Measurements from ENCODE around the gene KCNE2. TPM values are rescaled to one million over a fixed set of nuclear protein-coding genes. Genes with fewer than 3 reads are reported as not detected.

The KCNE2 gene
- polyA plus RNA-seq, 3 donors, result 0.27 TPM; not detected in 2

GRCh38 chr21:34364921-34365320 is 1.1 kb downstream of the KCNE2 start:
- peaks cover 0 to 4% of the 10 kb centered on the region in 2 donors for H3K27me3 ChIP-seq (ENCODE audit: control insufficient read depth in 2 of 2, insufficient read depth in 2 of 2, low read length in 2 of 2)
- H3K4me1 ChIP-seq (ENCODE audit: control insufficient read depth in 1 of 2, insufficient read depth in 2 of 2, low read length in 2 of 2), result peaks cover 11 to 18% of the 10 kb centered on the region in 2 donors
- H3K9ac ChIP-seq (ENCODE audit: insufficient read depth, low read length, poor library complexity, severe bottlenecking), result no peak overlapping the region
- Mint-ChIP-seq H3K27ac (no peak overlapping the region), H3K27me3 (ENCODE audit: low read depth in 3 of 3) (peaks cover 0 to 10% (median 9%) of the 10 kb centered on the region in 3 donors), H3K9me3 (peaks cover 0 to 2% (median 0%) of the 10 kb centered on the region in 7 donors), H3K36me3 (no peaks in the 10 kb centered on the region), H3K4me1 (peaks cover 14% of the 10 kb centered on the region), H3K4me3 (no peak overlapping the region)
- no peak overlapping the region for H3K4me2 ChIP-seq (replicated peaks; ENCODE audit: extremely low read depth, low read length, poor library complexity, severe bottlenecking)
- no peak overlapping the region for H3K4me3 ChIP-seq (replicated peaks in 1 of 3; ENCODE audit: low read depth in 2 of 3, low read length in 3 of 3)
- TF ChIP-seq, protein P1, sequence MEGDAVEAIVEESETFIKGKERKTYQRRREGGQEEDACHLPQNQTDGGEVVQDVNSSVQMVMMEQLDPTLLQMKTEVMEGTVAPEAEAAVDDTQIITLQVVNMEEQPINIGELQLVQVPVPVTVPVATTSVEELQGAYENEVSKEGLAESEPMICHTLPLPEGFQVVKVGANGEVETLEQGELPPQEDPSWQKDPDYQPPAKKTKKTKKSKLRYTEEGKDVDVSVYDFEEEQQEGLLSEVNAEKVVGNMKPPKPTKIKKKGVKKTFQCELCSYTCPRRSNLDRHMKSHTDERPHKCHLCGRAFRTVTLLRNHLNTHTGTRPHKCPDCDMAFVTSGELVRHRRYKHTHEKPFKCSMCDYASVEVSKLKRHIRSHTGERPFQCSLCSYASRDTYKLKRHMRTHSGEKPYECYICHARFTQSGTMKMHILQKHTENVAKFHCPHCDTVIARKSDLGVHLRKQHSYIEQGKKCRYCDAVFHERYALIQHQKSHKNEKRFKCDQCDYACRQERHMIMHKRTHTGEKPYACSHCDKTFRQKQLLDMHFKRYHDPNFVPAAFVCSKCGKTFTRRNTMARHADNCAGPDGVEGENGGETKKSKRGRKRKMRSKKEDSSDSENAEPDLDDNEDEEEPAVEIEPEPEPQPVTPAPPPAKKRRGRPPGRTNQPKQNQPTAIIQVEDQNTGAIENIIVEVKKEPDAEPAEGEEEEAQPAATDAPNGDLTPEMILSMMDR (IDR thresholded peaks at IDR 0.05), result no peak
- no peaks in the 10 kb centered on the region for H3K79me2 ChIP-seq (ENCODE audit: insufficient read depth, low read length)
- DNase-seq, result no peak
- no peaks in the 10 kb centered on the region for H3K9me3 ChIP-seq (replicated peaks in 1 of 2; ENCODE audit: control insufficient read depth in 1 of 2, insufficient read depth in 1 of 2, low read length in 2 of 2)
- no peaks in the 10 kb centered on the region for H3K36me3 ChIP-seq (replicated peaks in 1 of 2; ENCODE audit: control insufficient read depth in 1 of 2, insufficient read depth in 2 of 2, low read length in 2 of 2)
- H2AFZ ChIP-seq (ENCODE audit: insufficient read depth, low read depth, low read length, poor library complexity, severe bottlenecking), result no peak overlapping the region
- H4K20me1 ChIP-seq (ENCODE audit: insufficient read depth, low read length), result no peaks in the 10 kb centered on the region
- H3K27ac ChIP-seq (ENCODE audit: low read depth in 1 of 2, low read length in 2 of 2), result no peak overlapping the region
- intact Hi-C loops (cut with micrococcal nuclease), result no loop called here

DNA sequence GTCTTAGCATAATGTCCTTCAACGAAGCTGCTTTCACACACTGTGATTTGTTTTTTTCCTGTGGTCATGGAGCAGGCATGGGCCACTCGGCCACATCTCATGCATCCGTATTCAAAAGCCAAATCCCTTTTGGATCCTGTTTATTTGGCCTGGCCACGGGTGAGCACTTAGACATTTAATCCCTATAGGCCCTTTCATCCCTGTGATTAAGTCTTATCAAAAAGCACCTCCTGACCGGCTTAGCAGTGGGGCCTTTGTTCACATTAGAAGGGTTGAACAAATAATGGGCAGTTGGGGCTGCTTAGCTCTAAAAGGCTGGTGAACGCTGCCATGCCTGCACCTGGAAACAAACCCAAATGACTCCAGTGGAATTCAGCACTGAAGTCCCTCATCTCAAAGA is 2.0 kb downstream of the KCNE2 start:
- Mint-ChIP-seq H3K27me3 (ENCODE audit: low read depth in 3 of 3) (peaks cover 0 to 8% (median 8%) of the 10 kb centered on the region in 3 donors), H3K4me1 (peaks cover 14% of the 10 kb centered on the region), H3K9me3 (peaks cover 0 to 2% (median 0%) of the 10 kb centered on the region in 7 donors), H3K36me3 (no peaks in the 10 kb centered on the region), H3K4me3 (no peak overlapping the region), H3K27ac (no peak overlapping the region)
- H3K4me2 ChIP-seq (replicated peaks; ENCODE audit: extremely low read depth, low read length, poor library complexity, severe bottlenecking), result no peak overlapping the region
- no peak for DNase-seq
- peaks cover 0 to 3% of the 10 kb centered on the region in 2 donors for H3K27me3 ChIP-seq (ENCODE audit: control insufficient read depth in 2 of 2, insufficient read depth in 2 of 2, low read length in 2 of 2)
- no peaks in the 10 kb centered on the region for H3K79me2 ChIP-seq (ENCODE audit: insufficient read depth, low read length)
- H3K9me3 ChIP-seq (replicated peaks in 1 of 2; ENCODE audit: control insufficient read depth in 1 of 2, insufficient read depth in 1 of 2, low read length in 2 of 2), result no peaks in the 10 kb centered on the region
- H2AFZ ChIP-seq (ENCODE audit: insufficient read depth, low read depth, low read length, poor library complexity, severe bottlenecking), result no peak overlapping the region
- no peaks in the 10 kb centered on the region for H4K20me1 ChIP-seq (ENCODE audit: insufficient read depth, low read length)
- no peak overlapping the region for H3K27ac ChIP-seq (ENCODE audit: low read depth in 1 of 2, low read length in 2 of 2)
- no peaks in the 10 kb centered on the region for H3K36me3 ChIP-seq (replicated peaks in 1 of 2; ENCODE audit: control insufficient read depth in 1 of 2, insufficient read depth in 2 of 2, low read length in 2 of 2)
- intact Hi-C loops (cut with micrococcal nuclease), result no loop called here
- TF ChIP-seq, protein P1 (IDR thresholded peaks at IDR 0.05), result no peak
- no peak overlapping the region for H3K9ac ChIP-seq (ENCODE audit: insufficient read depth, low read length, poor library complexity, severe bottlenecking)
- WGBS (ENCODE audit: insufficient coverage), result 97% methylated on average over 5 of the region's 6 CpGs
- peaks cover 11 to 18% of the 10 kb centered on the region in 2 donors for H3K4me1 ChIP-seq (ENCODE audit: control insufficient read depth in 1 of 2, insufficient read depth in 2 of 2, low read length in 2 of 2)
- no peak overlapping the region for H3K4me3 ChIP-seq (replicated peaks in 1 of 3; ENCODE audit: low read depth in 2 of 3, low read length in 3 of 3)

Data from CD14-positive monocyte (primary cell).